GM19238 (cell line): ENCODE results near the gene CHRM5.

ENCODE experiments used
- DNase-seq: peaks from one replicate; pipeline ENCODE4 v3.0.0; 2011; ENCODE audit warnings: low spot score; ENCODE audit not compliant: insufficient read length

CHRM5 gene

DNA sequence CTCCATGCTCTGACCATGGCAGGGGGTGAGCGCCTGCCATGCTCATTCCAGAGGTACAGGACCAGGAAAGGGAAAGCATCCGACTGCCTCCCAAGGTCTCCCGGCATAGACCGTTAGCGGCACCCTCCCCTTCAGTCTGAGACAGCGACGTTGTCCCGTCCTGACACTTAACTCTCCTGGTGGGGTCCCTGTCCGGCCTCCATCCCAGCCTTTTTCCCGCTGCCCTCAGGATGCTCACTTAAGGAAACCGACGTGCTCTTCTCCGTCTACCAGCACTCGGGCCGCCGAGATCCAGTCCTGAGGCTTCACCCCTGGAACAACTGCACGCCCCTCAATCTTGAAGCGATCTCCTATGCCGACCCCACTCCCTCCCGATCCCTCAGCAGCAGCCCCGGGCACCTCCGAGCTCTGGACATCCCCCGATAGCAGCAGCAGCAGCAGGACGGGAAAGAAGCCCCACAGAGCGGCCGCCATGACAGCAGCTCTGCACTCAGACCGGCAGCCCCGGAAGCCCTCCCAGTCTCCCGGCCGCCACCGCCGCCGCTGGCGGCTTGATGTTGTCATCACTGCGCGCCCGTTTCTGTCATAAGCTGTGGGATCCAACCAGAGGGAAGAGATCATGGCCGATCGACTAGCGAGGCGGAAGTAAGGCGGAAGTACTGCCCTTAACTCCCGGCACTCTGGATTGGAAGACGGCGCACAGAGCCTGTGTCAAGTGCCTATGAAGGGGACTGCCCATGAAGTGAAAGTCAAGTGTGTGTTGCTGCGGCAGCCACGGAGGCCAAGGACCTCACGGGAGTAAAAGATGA lies 133.3 kb downstream of the CHRM5 start, which contains the start of the genes EMC7 and PGBD4:
TSS of gene EMC7 (minus strand) at position 497 of the 809 bp plus-strand sequence. CDS start at position 474, 23 bp downstream.
TSS of gene PGBD4 (plus strand) at position 718 of the 809 bp plus-strand sequence. CDS start 449 bp downstream, outside the sequence.
- peak; percentile 80 for DNase-seq

DNA sequence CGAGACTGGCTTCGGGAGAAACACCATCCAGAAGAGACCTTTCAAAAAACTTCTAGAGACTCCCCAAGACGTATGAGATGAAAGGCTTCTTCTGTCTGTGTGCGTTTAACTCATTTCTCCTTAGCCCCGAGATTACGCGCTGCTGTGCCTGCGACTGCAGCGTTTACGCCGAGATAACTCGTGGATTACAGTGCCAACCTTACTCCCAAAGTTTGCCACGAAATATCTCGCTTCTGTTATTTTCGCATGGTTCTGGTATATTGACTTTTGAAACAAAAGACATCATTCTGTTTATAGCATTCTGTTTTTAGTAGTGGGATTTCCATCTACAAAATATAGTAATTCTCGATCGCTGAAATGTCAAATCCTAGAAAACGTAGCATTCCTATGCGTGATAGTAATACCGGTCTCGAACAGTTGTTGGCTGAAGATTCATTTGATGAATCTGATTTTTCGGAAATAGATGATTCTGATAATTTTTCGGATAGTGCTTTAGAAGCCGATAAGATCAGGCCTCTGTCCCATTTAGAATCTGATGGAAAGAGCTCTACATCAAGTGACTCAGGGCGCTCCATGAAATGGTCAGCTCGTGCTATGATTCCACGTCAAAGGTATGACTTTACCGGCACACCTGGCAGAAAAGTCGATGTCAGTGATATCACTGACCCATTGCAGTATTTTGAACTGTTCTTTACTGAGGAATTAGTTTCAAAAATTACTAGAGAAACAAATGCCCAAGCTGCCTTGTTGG lies 134.1 kb downstream of the CHRM5 start:
- no peak for DNase-seq

DNA sequence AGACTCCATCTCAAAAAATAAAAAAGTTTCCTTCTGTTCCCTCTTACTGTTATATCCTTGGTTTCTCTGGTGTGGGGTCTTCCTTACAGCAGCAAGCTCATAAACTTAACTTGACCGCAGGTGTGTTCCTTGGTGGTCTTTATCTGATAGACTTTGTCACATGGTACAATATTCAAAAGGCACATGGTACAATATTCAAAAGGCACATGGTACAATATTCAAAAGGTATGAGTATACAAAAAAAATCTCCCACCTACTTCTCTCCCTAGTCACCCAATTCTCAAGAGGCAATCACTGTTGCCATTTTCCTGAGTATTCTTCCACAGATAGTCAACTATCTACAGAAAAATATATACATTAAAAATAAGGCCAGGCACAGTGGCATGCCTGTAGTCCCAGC lies 138.1 kb downstream of the CHRM5 start:
- no peak for DNase-seq

DNA sequence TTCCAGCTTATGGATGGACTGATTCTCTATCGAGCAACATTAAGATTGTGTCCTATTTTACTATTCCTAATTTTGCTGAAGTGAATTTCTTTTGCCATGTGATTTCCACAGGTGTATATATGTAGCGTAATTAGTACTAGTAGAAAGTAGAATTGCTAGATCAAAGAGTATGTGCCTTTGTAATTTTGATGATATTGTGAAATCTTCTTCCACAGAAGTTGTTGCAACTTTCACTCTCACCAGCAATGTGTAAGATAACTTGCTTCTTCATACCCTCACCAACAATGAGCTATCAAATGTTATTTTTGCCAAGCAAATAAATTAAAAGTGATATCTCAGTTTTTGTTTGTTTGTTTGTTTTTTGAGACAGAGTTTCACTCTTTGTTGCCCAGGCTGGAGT lies 139.0 kb downstream of the CHRM5 start:
- DNase-seq, result no peak

- DNase-seq, result no peak
These were observed 141.7 kb downstream of the CHRM5 start for GRCh38 chr15:34109797-34110663.

GRCh38 chr15:34111488-34111887 lies 143.2 kb downstream of the CHRM5 start:
- DNase-seq, result no peak

DNA sequence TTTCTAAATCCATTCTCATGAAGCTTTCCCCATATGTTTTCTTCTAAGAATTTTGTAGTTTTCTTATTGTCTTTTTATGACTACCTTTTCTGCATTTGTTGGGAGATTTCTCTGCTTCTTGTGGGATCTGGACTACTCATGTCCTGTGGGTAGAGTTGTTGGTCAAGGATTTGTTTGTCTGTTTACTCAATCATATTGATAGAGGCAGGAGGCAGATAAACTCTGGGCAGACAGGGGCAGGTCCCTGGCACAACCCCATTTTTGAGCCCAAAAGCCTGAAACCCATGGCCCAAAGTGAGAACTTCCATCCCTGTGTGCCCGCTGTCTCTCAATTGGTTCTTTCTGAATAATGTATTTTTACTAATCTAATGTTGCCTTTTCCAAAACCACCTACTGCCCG lies 145.9 kb downstream of the CHRM5 start:
- DNase-seq, result no peak

DNA sequence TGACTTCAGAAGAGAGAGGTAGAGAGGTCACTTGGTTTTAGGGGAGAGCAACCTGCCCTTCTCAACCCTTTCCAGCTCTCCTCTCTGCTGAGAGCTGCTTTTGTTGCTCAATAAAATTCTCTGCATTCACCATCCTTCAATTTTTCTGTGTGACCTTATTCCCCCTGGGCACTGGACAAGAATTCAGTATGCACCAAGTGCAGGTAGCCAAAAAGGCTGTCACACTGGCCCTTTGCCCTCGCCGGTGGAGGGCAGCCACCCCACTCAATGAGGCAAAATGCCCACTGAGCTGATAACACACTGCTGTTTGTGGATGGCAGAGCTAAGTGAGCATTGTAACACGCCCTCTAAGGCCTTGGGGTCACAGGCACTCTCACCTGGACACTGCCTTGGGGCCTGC lies 146.4 kb downstream of the CHRM5 start:
- DNase-seq, result no peak

GRCh38 chr15:34116620-34117019 lies 148.3 kb downstream of the CHRM5 start:
- no peak for DNase-seq
